ENCODE measurements around the gene ZNF276.
A peak's percentile ranks its signal among the peaks of the same experiment; 100 is the strongest.

Gene ZNF276

GRCh38 chr16:89712274-89712781, 9.0 kb upstream of the ZNF276 start:
- DNase-seq (ENCODE audit: low read depth), result no peak

DNA sequence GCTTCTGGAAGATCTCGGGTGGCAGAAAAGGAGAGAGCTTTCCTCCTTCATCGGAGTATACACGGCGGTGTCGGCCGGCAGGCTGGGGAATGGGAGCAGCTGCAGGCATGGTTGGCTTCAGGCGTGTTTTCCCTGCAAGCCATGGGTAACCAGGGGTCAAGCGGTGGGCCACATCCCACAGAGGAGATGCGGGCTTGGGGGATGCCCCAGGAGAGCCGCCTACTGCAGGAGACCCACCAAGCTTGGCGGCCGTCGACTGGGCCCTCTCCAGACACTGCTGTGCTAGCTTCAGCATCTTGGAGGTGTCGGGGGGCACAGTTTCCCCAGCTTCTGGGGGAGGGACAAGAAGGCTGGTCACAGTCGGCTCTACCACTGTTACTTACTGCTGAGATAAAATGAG, 4.8 kb upstream of the ZNF276 start:
- no peak for DNase-seq (ENCODE audit: low read depth)

- no peak for DNase-seq (ENCODE audit: low read depth)
Observed at GRCh38 chr16:89716916-89717687, 4.2 kb upstream of the ZNF276 start.

- no peak for DNase-seq (ENCODE audit: low read depth)
Observed at GRCh38 chr16:89717688-89718505, 3.4 kb upstream of the ZNF276 start.

DNA sequence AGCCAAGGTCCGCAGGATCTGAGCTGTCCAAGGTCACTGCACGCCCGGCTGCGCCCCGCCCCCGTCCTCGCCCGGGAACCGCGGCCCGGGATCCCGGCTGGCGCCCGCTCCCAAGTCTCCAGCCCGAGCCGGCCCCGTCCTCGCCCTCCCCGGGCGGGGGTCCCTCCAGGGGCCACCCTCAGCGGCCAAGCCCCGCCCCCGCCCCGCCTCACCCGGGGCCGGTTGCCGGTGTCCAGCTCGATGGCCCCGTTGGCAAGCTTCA, 855 bp upstream of the ZNF276 start:
- no peak for DNase-seq (ENCODE audit: low read depth)

DNA sequence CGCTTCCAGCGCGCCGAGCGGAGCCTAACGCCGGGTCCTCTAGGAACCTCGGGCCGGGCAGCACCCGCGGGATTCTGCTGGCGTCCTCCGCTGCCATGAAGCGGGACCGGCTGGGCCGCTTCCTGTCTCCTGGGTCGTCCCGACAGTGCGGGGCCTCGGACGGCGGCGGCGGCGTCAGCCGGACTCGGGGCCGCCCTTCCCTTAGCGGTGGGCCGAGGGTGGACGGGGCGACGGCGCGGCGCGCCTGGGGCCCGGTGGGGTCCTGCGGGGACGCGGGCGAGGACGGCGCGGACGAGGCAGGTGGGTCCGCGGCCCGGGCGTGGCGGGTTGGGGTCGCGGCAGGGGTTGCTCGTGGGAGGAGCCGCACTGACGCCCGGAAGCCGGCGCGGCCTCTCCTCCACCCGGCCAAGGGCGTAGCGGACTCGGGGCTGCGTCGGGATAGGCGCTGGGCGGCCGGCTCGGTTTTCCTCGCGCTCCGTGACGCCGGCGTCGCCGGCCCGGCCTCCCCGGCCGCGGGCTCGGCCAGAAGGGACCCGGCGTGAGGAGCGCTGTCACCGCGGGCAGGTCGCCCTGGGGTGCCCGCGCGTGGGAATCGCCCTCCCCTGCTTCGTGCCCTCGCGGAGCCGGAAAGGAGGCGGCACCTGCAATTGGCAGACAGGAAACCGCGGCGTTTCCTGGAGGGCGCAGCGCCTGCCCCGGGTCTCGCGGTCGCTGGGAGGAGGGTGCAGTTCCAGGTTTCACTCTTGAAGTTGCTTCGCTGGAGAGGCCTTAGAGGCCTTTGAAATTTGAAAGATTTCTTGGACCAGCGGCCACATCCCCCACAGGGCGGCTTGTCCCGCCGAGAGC, 432 bp downstream of the ZNF276 start:
- peak; percentile 89 for DNase-seq (ENCODE audit: low read depth)

- peak; percentile 65 for DNase-seq (ENCODE audit: low read depth)
Observed at GRCh38 chr16:89722392-89723278, 1.3 kb downstream of the ZNF276 start.

- peak; percentile 79 for DNase-seq (ENCODE audit: low read depth)
Observed at GRCh38 chr16:89723279-89724250, 2.2 kb downstream of the ZNF276 start.

- DNase-seq (ENCODE audit: low read depth), result no peak
Observed at GRCh38 chr16:89727406-89728120, 6.2 kb downstream of the ZNF276 start.

DNA sequence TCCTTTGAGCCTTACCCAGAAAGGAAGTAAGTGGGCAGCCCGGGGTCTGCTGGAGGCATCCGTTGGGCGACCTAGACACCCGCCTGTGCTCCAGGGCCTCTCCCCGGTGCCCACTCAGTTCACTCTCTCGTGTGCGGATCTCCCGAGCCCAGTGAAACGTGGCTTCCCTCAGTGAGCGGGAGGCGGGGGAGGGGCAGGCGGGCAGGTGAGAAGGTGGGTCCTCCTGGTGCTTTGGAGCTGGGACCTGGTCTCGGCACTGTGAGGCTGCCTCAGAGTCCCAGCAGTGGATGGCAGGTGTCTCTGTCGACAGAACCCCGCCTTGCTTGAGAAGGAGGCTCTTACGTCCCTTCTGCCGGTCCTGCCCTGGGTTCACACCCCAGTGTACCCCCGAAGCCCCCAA, 8.0 kb downstream of the ZNF276 start:
- no peak for DNase-seq (ENCODE audit: low read depth)

DNA sequence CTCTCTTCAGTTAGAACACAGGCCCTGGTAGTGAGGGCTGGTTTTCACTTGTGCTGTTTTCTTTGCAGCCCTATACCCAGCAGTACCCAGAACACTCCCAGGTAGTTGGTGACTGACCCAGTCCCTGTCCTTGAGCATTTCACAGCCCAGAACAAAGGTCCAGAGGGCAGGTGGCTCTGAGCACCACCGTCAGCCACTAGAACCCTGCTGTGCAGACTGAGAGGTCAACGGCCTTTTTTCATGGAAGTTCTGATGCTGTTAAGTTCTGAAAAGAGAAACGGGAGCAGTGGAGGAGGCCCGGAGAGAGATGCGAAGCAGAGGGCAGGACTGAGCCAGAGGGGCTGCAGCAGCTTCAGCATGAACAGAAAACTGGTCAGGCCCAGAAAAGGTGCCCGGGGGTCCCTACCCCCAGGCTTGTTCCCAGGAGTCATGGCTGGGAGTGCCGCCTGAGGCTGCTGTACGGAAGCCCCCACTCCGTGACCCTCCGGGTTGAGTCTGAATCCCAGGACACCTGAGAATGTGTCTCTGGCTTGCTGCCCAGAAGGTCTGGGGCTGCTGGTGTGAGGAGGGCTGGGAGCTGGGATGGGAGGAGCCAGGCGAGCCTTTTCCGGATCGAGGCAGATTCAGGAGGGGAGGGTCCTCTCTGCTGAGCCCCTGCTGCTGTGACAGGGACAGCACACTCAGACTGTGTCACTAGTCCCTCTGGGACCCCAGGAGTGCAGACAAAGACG, 8.7 kb downstream of the ZNF276 start:
- no peak for DNase-seq (ENCODE audit: low read depth)

GRCh38 chr16:89730610-89731234, 9.4 kb downstream of the ZNF276 start:
- no peak for DNase-seq (ENCODE audit: low read depth)

- DNase-seq (ENCODE audit: low read depth), result no peak
Observed at GRCh38 chr16:89732142-89732917, 11.0 kb downstream of the ZNF276 start.

DNA sequence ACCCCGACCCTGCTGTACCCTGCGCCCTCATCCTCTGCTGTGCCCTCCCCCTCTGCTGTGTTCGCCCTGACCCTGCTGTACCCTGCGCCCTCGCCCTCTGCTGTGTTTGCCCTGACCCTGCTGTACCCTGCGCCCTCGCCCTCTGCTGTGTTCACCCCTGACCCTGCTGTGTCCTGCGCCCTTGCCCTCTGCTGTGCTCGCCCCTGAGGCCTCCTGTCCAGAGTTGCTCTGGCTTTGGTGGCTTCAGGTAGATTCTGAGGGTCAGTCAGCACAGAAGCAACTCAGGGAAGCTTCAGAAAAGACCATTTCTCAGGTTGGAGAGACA, 11.5 kb downstream of the ZNF276 start:
- DNase-seq (ENCODE audit: low read depth), result no peak

DNA sequence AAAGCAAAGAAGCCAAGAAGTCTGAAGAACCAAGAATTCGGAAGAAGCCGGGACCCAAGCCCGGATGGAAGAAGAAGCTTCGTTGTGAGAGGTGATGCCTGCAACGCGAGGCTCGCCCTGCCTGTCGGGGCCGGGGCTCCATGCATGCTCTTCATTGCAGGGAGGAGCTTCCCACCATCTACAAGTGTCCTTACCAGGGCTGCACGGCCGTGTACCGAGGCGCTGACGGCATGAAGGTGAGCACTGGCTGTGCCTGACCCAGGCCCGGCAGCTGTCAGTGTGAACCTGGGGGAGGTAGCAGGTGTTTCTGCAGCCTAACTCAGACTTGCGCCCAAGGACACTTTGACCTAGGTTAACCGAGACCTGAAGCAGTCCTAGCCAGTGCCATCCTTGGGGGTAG, 12.0 kb downstream of the ZNF276 start:
- no peak for DNase-seq (ENCODE audit: low read depth)

DNA sequence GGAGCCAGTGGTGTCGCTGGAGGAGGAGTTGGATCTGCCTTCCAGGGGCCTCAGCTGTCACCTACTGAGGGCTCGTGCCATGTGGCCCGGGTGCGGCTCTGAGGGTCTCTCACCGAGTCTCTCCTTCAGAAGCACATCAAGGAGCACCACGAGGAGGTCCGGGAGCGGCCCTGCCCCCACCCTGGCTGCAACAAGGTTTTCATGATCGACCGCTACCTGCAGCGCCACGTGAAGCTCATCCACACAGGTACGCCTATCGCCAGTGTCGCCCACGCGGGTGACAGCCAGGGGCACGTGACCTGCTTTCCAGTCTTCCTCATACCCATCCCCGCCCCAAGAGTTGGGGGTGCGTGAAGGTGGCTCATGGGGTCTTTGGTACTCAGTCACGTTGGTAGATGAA, 12.5 kb downstream of the ZNF276 start:
- DNase-seq (ENCODE audit: low read depth), result no peak

GRCh38 chr16:89736554-89736953, 15.2 kb downstream of the ZNF276 start:
- no peak for DNase-seq (ENCODE audit: low read depth)

Data from activated T-helper 1 cell treated with Interleukin-2 at 50 U/mL for 16 hours (primary cell).